Fibroblast of peridontal ligament (primary cell): ENCODE data around the gene MAP1B.
A peak's percentile ranks its signal among the peaks of the same experiment; 100 is the strongest.

Experiments
- DNase-seq: peaks from one replicate; pipeline ENCODE4 v3.0.0-alpha.2; 2010; ENCODE audit errors: extremely low read depth

The MAP1B gene

GRCh38 chr5:72191404-72191803 is 84.1 kb downstream of the MAP1B start:
- DNase-seq, result no peak

GRCh38 chr5:72194846-72195245 is 87.6 kb downstream of the MAP1B start:
- no peak for DNase-seq

- DNase-seq, result no peak
Observed at GRCh38 chr5:72195581-72195980, 88.3 kb downstream of the MAP1B start.

GRCh38 chr5:72197393-72197792 is 90.1 kb downstream of the MAP1B start:
- DNase-seq, result no peak

GRCh38 chr5:72199681-72200080 is 92.4 kb downstream of the MAP1B start:
- no peak for DNase-seq

- DNase-seq, result no peak
Observed at GRCh38 chr5:72202331-72202825, 95.1 kb downstream of the MAP1B start.

GRCh38 chr5:72203251-72203845 is 96.1 kb downstream of the MAP1B start:
- no peak for DNase-seq

- peak; percentile 55 for DNase-seq
Observed at GRCh38 chr5:72204946-72205345, 97.7 kb downstream of the MAP1B start.

- peak; percentile 65 for DNase-seq
Observed at GRCh38 chr5:72205431-72206009, 98.2 kb downstream of the MAP1B start.

- DNase-seq, result no peak
Observed at GRCh38 chr5:72206160-72206559, 98.9 kb downstream of the MAP1B start.

- no peak for DNase-seq
Observed at GRCh38 chr5:72206994-72207393, 99.7 kb downstream of the MAP1B start.

GRCh38 chr5:72208324-72208926 is 101.2 kb downstream of the MAP1B start:
- DNase-seq, result no peak

- DNase-seq, result no peak
Observed at GRCh38 chr5:72209147-72210115, 102.2 kb downstream of the MAP1B start.

GRCh38 chr5:72210888-72211678 is 103.8 kb downstream of the MAP1B start:
- DNase-seq, result peak; percentile 75

- DNase-seq, result no peak
Observed at GRCh38 chr5:72212171-72212570, 104.9 kb downstream of the MAP1B start.

GRCh38 chr5:72213482-72213881 is 106.2 kb downstream of the MAP1B start:
- DNase-seq, result no peak

- no peak for DNase-seq
Observed at GRCh38 chr5:72214168-72214567, 106.9 kb downstream of the MAP1B start.

- DNase-seq, result no peak
Observed at GRCh38 chr5:72216756-72217155, 109.5 kb downstream of the MAP1B start.

- no peak for DNase-seq
Observed at GRCh38 chr5:72221099-72221498, 113.8 kb downstream of the MAP1B start.

- DNase-seq, result no peak
Observed at GRCh38 chr5:72221541-72221940, 114.3 kb downstream of the MAP1B start.

- DNase-seq, result peak; percentile 91
Observed at GRCh38 chr5:72222521-72222920, 115.2 kb downstream of the MAP1B start.
